PC-3 (cell line): ENCODE results near the gene PIAS2. TPM values are rescaled to one million over a fixed set of nuclear protein-coding genes. Genes with fewer than 3 reads are reported as not detected.

Source experiments
- ATAC-seq: fragments of 200-7000 bp; cut with Tn5 transposase; 2 replicates; pipeline ENCODE4 v1.9.1; 2020; ENCODE audit warnings: mild to moderate bottlenecking, moderate library complexity
- BruUV-seq: library from RNA; stranded (reverse); fragments of 400-500 nt; replicated peaks from 2 replicates; lab custom pipeline; 2021; lab: Mats Ljungman, UMichigan
- CTCF ChIA-PET: fragments of 300-600 bp; sonication (Branson Sonifier 250); formaldehyde crosslinking; loops from one replicate; lab custom pipeline; 2022; ENCODE audit warnings: antibody characterized with exemption; lab: Charles Lee
- POLR2A ChIA-PET: fragments of 300-600 bp; sonication (Branson Sonifier 250); formaldehyde crosslinking; loops from one replicate; lab custom pipeline; 2022; ENCODE audit warnings: antibody characterized with exemption; ENCODE audit not compliant: unreplicated experiment; lab: Charles Lee
- DNase-seq: peaks from one replicate; pipeline ENCODE4 v3.0.0-alpha.2; 2015
- H2AFZ ChIP-seq: fragments of 300-600 bp; sonication (generic); 2 replicates; pipeline ENCODE4 v1.6.0; 2016; ENCODE audit warnings: antibody characterized with exemption, low read length
- H3F3A ChIP-seq: fragments of 300-600 bp; sonication (generic); one replicate; pipeline ENCODE4 v1.6.0; 2017; ENCODE audit warnings: antibody characterized with exemption, low read length, control low read depth, mild to moderate bottlenecking; ENCODE audit not compliant: unreplicated experiment
- H3K27ac ChIP-seq: fragments of 300-600 bp; sonication (generic); 2 replicates; pipeline ENCODE4 v1.5.1; 2016; ENCODE audit warnings: mild to moderate bottlenecking, low read length
- H3K27me3 ChIP-seq: fragments of 300-600 bp; sonication (generic); 2 replicates; pipeline ENCODE4 v1.6.1; 2016; ENCODE audit warnings: low read length, mixed read lengths
- H3K36me3 ChIP-seq: fragments of 300-600 bp; sonication (generic); 2 replicates; pipeline ENCODE4 v1.6.1; 2016; ENCODE audit warnings: low read depth, mixed run types, low read length, mixed read lengths
- H3K4me1 ChIP-seq: fragments of 300-600 bp; sonication (generic); 2 replicates; pipeline ENCODE4 v1.5.1; 2016; ENCODE audit warnings: low read length; ENCODE audit not compliant: insufficient read depth
- H3K4me2 ChIP-seq: fragments of 300-600 bp; sonication (generic); 2 replicates; pipeline ENCODE4 v1.6.0; 2016; ENCODE audit warnings: low read length
- H3K4me3 ChIP-seq: fragments of 300-600 bp; sonication (generic); 2 replicates; pipeline ENCODE4 v1.5.1; 2016; ENCODE audit warnings: mild to moderate bottlenecking, low read length, mixed read lengths
- H3K79me2 ChIP-seq: fragments of 300-600 bp; sonication (generic); 2 replicates; pipeline ENCODE4 v1.6.1; 2017; ENCODE audit warnings: low read length, mixed read lengths
- H3K9ac ChIP-seq: fragments of 300-600 bp; sonication (generic); 2 replicates; pipeline ENCODE4 v1.6.0; 2016; ENCODE audit warnings: mild to moderate bottlenecking, low read length
- H3K9me2 ChIP-seq: fragments of 300-600 bp; sonication (generic); replicated peaks from 2 replicates; pipeline ENCODE4 v1.6.1; 2016; ENCODE audit warnings: mixed run types, low read length, mixed read lengths
- H3K9me3 ChIP-seq: fragments of 300-600 bp; sonication (generic); 2 replicates; pipeline ENCODE4 v1.6.1; 2016; ENCODE audit warnings: low read length, mixed read lengths
- H4K20me1 ChIP-seq: fragments of 300-600 bp; sonication (generic); 2 replicates; pipeline ENCODE4 v1.6.1; 2016; ENCODE audit warnings: low read length, mixed read lengths
- CTCF ChIP-seq: fragments of 300-600 bp; sonication (generic); conservative IDR thresholded peaks from 2 replicates; pipeline ENCODE4 v1.5.1; 2017; ENCODE audit warnings: antibody characterized with exemption, low read depth, mild to moderate bottlenecking, low read length
- EZH2 ChIP-seq: fragments of 300-600 bp; sonication (generic); IDR thresholded peaks from one replicate; pipeline ENCODE4 v1.6.1; 2017; ENCODE audit warnings: antibody characterized with exemption, mild to moderate bottlenecking, low read length; ENCODE audit not compliant: unreplicated experiment
- EZH2phosphoT487 ChIP-seq: fragments of 300-600 bp; sonication (generic); IDR thresholded peaks from 2 replicates; pipeline ENCODE4 v1.6.1; 2018; ENCODE audit warnings: mild to moderate bottlenecking, antibody characterized with exemption, low read length, borderline replicate concordance
- intact Hi-C: fragments of 100-400 bp; cut with micrococcal nuclease; formaldehyde crosslinking; loops from 2 replicates; pipeline ENCODE4 v1.9.0; 2023
- total RNA-seq: library from RNA; depleted of rRNA; stranded (reverse); fragments of >200 nt; gene quantifications from 2 replicates; pipeline ENCODE4 v1.2.3, GENCODE V29; 2014

PIAS2 gene
- total RNA-seq, 1 experiment from 2014 or later: 13.5 TPM

GRCh38 chr18:46787674-46788073 is 129.6 kb downstream of the PIAS2 start:
- Histone ChIP-seq H3K27ac (no peak overlapping the region), H3K9me2 (no peaks in the 10 kb centered on the region), H4K20me1 (no peaks in the 10 kb centered on the region), H3K4me1 (no peaks in the 10 kb centered on the region), H3K9ac (no peak overlapping the region), H3F3A (no peaks in the 10 kb centered on the region), H3K4me2 (no peak overlapping the region), H2AFZ (no peak overlapping the region), H3K9me3 (no peaks in the 10 kb centered on the region), H3K27me3 (no peaks in the 10 kb centered on the region), H3K4me3 (no peak overlapping the region), H3K36me3 (no peaks in the 10 kb centered on the region), H3K79me2 (no peaks in the 10 kb centered on the region)
- no peak for ATAC-seq
- TF ChIP-seq EZH2phosphoT487: no peak
- TF ChIP-seq CTCF: no peak
- no peak for DNase-seq
- BruUV-seq: no TSS peak
- POLR2A ChIA-PET: no interaction called here
- intact Hi-C loops: no loop called here
- CTCF ChIA-PET: no interaction called here

- POLR2A ChIA-PET: no interaction called here
- Histone ChIP-seq H3K79me2 (no peaks in the 10 kb centered on the region), H4K20me1 (no peaks in the 10 kb centered on the region), H3K9me3 (no peaks in the 10 kb centered on the region), H3K27ac (no peak overlapping the region), H2AFZ (no peak overlapping the region), H3K4me1 (no peaks in the 10 kb centered on the region), H3K4me2 (no peak overlapping the region), H3F3A (no peaks in the 10 kb centered on the region), H3K36me3 (no peaks in the 10 kb centered on the region), H3K4me3 (no peak overlapping the region), H3K9me2 (no peaks in the 10 kb centered on the region), H3K9ac (no peak overlapping the region), H3K27me3 (no peaks in the 10 kb centered on the region)
- no peak for ATAC-seq
- TF ChIP-seq CTCF: no peak
- TF ChIP-seq EZH2: no peak
- no peak for TF ChIP-seq EZH2phosphoT487
- CTCF ChIA-PET: no interaction called here
- DNase-seq: no peak
- BruUV-seq: no TSS peak
- intact Hi-C loops: no loop called here
Measured at GRCh38 chr18:46772357-46772756, 144.9 kb downstream of the PIAS2 start.

GRCh38 chr18:46771141-46771540 is 146.2 kb downstream of the PIAS2 start:
- Histone ChIP-seq H3K27ac (no peak overlapping the region), H3K4me3 (no peak overlapping the region), H2AFZ (no peak overlapping the region), H3K4me1 (no peaks in the 10 kb centered on the region), H3F3A (no peaks in the 10 kb centered on the region), H3K36me3 (no peaks in the 10 kb centered on the region), H3K4me2 (no peak overlapping the region), H3K27me3 (no peaks in the 10 kb centered on the region), H3K9me2 (no peaks in the 10 kb centered on the region), H3K79me2 (no peaks in the 10 kb centered on the region), H4K20me1 (no peaks in the 10 kb centered on the region), H3K9ac (no peak overlapping the region), H3K9me3 (no peaks in the 10 kb centered on the region)
- DNase-seq (no peak), ATAC-seq (no peak)
- TF ChIP-seq CTCF (no peak), EZH2 (no peak), EZH2phosphoT487 (no peak)
- ChIA-PET CTCF (no interaction called here), POLR2A (no interaction called here)
- intact Hi-C loops: no loop called here
- BruUV-seq: no TSS peak
